ENCODE measurements around the gene ARHGAP25.

DNA sequence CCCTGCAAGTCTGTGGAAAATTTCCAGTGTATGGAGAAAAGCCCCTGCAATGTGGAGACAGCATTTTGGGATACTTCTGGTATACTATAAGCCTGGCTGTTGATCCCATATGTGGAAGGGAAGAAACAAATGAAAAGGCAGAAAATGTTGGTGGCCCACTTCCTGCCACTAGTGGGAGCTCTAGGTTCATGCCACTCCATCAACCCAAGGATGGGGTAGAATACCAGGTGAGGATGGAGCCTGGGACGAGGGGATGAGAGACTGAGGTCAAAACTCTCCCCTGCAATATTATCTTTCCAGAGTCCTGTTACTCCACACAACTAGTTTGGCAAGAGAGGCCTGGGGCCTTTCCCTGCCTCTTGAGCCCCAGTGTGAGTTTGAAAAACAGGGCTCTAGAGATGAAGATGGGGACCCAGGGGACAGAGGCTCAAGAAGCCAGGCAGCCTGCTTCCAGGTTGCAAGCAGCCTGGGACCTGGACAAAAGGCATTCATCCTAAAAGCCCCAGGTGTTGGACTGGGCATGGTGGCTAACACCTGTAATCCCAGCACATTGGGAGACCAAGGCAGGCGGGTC, 104.7 kb downstream of the ARHGAP25 start:
- TF ChIP-seq, protein P1, sequence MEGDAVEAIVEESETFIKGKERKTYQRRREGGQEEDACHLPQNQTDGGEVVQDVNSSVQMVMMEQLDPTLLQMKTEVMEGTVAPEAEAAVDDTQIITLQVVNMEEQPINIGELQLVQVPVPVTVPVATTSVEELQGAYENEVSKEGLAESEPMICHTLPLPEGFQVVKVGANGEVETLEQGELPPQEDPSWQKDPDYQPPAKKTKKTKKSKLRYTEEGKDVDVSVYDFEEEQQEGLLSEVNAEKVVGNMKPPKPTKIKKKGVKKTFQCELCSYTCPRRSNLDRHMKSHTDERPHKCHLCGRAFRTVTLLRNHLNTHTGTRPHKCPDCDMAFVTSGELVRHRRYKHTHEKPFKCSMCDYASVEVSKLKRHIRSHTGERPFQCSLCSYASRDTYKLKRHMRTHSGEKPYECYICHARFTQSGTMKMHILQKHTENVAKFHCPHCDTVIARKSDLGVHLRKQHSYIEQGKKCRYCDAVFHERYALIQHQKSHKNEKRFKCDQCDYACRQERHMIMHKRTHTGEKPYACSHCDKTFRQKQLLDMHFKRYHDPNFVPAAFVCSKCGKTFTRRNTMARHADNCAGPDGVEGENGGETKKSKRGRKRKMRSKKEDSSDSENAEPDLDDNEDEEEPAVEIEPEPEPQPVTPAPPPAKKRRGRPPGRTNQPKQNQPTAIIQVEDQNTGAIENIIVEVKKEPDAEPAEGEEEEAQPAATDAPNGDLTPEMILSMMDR (IDR thresholded peaks at IDR 0.05), result peak; percentile 40 to 61 (median 50)
- TF ChIP-seq POLR2A (IDR thresholded peaks at IDR 0.05), result no peak

All from upper lobe of left lung (tissue), 4 donors.